ENCODE data around the gene PLEKHJ1. TPM values are rescaled to one million over a fixed set of nuclear protein-coding genes. Genes with fewer than 3 reads are reported as not detected.

PLEKHJ1 gene
- total RNA-seq, 2 donors from 2014 or later: 44.1 to 53.0 TPM

DNA sequence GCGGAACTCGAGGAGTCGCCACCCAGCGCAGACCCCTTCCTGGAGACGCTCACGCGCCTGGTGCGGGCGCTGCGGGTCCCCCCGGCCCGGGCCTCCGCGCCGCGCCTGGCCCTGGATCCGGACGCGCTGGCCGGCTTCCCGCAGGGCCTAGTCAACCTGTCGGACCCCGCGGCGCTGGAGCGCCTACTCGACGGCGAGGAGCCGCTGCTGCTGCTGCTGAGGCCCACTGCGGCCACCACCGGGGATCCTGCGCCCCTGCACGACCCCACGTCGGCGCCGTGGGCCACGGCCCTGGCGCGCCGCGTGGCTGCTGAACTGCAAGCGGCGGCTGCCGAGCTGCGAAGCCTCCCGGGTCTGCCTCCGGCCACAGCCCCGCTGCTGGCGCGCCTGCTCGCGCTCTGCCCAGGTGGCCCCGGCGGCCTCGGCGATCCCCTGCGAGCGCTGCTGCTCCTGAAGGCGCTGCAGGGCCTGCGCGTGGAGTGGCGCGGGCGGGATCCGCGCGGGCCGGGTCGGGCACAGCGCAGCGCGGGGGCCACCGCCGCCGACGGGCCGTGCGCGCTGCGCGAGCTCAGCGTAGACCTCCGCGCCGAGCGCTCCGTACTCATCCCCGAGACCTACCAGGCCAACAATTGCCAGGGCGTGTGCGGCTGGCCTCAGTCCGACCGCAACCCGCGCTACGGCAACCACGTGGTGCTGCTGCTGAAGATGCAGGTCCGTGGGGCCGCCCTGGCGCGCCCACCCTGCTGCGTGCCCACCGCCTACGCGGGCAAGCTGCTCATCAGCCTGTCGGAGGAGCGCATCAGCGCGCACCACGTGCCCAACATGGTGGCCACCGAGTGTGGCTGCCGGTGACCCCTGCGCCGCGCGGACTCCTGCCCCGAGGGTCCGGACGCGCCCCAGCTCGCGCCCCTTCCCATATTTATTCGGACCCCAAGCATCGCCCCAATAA, 15.3 kb upstream of the PLEKHJ1 start:
- peak overlapping the region in 1 of 2 donors; percentile 21 for H3K4me3 ChIP-seq
- no peak for TF ChIP-seq CTCF (IDR thresholded peaks at IDR 0.05)
- DNase-seq (ENCODE audit: low spot score): no peak
- H3K36me3 ChIP-seq: peaks cover 25% of the 10 kb centered on the region
- peaks cover 0 to 58% of the 10 kb centered on the region in 2 donors for H3K4me1 ChIP-seq
- H3K27ac ChIP-seq: no peak overlapping the region
- H3K27me3 ChIP-seq: peaks cover 17 to 33% of the 10 kb centered on the region in 2 donors
- no peaks in the 10 kb centered on the region for H3K9me3 ChIP-seq

- H3K27ac ChIP-seq: no peak overlapping the region
- H3K9me3 ChIP-seq: no peaks in the 10 kb centered on the region
- no peak for DNase-seq (ENCODE audit: low spot score)
- peak overlapping the region in 1 of 2 donors; percentile 9 for H3K4me3 ChIP-seq
- peaks cover 17 to 33% of the 10 kb centered on the region in 2 donors for H3K27me3 ChIP-seq
- peaks cover 32% of the 10 kb centered on the region for H3K36me3 ChIP-seq
- no peak for TF ChIP-seq CTCF (IDR thresholded peaks at IDR 0.05)
- peaks cover 0 to 58% of the 10 kb centered on the region in 2 donors for H3K4me1 ChIP-seq
These were observed 14.6 kb upstream of the PLEKHJ1 start for GRCh38 chr19:2250766-2251105.

- H3K36me3 ChIP-seq: peaks cover 38% of the 10 kb centered on the region
- H3K9me3 ChIP-seq: no peaks in the 10 kb centered on the region
- H3K27ac ChIP-seq: no peak overlapping the region
- no peak for DNase-seq (ENCODE audit: low spot score)
- H3K27me3 ChIP-seq: peaks cover 17 to 33% of the 10 kb centered on the region in 2 donors
- H3K4me1 ChIP-seq: peaks cover 0 to 58% of the 10 kb centered on the region in 2 donors
- H3K4me3 ChIP-seq: no peak overlapping the region
- no peak for TF ChIP-seq CTCF (IDR thresholded peaks at IDR 0.05)
These were observed 14.0 kb upstream of the PLEKHJ1 start for GRCh38 chr19:2249880-2250765.

GRCh38 chr19:2249010-2249866, 13.1 kb upstream of the PLEKHJ1 start, which contains the start of gene AMH:
TSS of gene AMH (plus strand) at chr19:2249323. CDS start at chr19:2249333, 10 bp downstream.
- TF ChIP-seq CTCF (IDR thresholded peaks at IDR 0.05): no peak
- Histone ChIP-seq H3K9me3 (no peaks in the 10 kb centered on the region), H3K27me3 (peaks cover 17 to 33% of the 10 kb centered on the region in 2 donors), H3K4me3 (no peak within 1 kb of the TSS), H3K27ac (no peak within 1 kb of the TSS), H3K4me1 (peaks cover 0 to 58% of the 10 kb centered on the region in 2 donors), H3K36me3 (peaks cover 47% of the 10 kb centered on the region)
- no peak for DNase-seq (ENCODE audit: low spot score)

Measured in right atrium auricular region (tissue), 2 donors.